MM.1S (cell line): Measurements from ENCODE around the gene ZNF346.

ENCODE experiments used
- EZH2 ChIP-seq: fragments of 300-600 bp; sonication (generic); optimal IDR thresholded peaks from 2 replicates; pipeline ENCODE3; 2017; ENCODE audit warnings: low read depth, mild to moderate bottlenecking, antibody characterized with exemption, low read length, mixed read lengths
- TF ChIP-seq, protein P1 (sequence below): fragments of 300-600 bp; sonication (generic); IDR thresholded peaks from 2 replicates; pipeline ENCODE4 v1.5.1; 2016; ENCODE audit warnings: antibody characterized with exemption, low read length, mixed read lengths

DNA sequence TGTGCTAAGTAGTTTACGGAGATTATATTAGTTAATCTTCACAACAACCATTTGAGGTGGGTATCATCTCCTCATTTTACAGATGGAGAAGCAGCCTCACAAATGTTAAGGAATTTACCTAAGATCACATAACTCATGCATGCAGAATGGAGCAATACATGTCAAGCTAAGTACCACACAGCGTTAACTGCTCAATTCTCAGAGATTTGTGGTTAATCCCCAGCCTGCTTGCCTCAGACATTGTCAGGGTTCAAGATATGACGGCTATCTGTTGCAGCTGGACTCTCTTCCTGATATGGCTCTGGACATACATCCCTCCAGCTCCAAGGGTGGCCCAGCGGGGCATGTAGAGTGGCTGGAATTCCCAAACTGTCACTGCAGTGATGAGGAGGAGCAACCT, 7.3 kb upstream of the ZNF346 start:
- no peak for TF ChIP-seq EZH2
- TF ChIP-seq, protein P1, sequence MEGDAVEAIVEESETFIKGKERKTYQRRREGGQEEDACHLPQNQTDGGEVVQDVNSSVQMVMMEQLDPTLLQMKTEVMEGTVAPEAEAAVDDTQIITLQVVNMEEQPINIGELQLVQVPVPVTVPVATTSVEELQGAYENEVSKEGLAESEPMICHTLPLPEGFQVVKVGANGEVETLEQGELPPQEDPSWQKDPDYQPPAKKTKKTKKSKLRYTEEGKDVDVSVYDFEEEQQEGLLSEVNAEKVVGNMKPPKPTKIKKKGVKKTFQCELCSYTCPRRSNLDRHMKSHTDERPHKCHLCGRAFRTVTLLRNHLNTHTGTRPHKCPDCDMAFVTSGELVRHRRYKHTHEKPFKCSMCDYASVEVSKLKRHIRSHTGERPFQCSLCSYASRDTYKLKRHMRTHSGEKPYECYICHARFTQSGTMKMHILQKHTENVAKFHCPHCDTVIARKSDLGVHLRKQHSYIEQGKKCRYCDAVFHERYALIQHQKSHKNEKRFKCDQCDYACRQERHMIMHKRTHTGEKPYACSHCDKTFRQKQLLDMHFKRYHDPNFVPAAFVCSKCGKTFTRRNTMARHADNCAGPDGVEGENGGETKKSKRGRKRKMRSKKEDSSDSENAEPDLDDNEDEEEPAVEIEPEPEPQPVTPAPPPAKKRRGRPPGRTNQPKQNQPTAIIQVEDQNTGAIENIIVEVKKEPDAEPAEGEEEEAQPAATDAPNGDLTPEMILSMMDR = no peak
